Colonic mucosa (tissue), 4 donors: Measurements from ENCODE around the gene TOR2A. TPM values are rescaled to one million over a fixed set of nuclear protein-coding genes. Genes with fewer than 3 reads are reported as not detected.
"Not testable (repeated sequence)": the region's sequence is repeated elsewhere in the genome, so short reads cannot be mapped to it uniquely, and the experiment has no call there.

Source experiments
- DNase-seq: peaks from one replicate; pipeline ENCODE4 v3.0.0-alpha.2; 2020
- H3K27ac ChIP-seq: fragments of 200-600 bp; one replicate; pipeline ENCODE4 v1.8.0; 2021
- H3K27me3 ChIP-seq: fragments of 200-600 bp; one replicate; pipeline ENCODE4 v1.8.0; 2021
- H3K36me3 ChIP-seq: fragments of 200-600 bp; one replicate; pipeline ENCODE4 v1.8.0; 2021
- H3K4me1 ChIP-seq: fragments of 200-600 bp; one replicate; pipeline ENCODE4 v1.8.0; 2021; ENCODE audit warnings: mild to moderate bottlenecking
- H3K4me3 ChIP-seq: fragments of 200-600 bp; one replicate; pipeline ENCODE4 v1.8.0; 2021
- H3K9ac ChIP-seq, 2 donors: one replicate each; pipeline ENCODE4 v1.7.0; 2013; ENCODE audit warnings: control low read depth in 2 of 2, low read depth in 2 of 2, low read length in 2 of 2
- H3K9me3 ChIP-seq: fragments of 200-600 bp; one replicate; pipeline ENCODE4 v1.8.0; 2021
- intact Hi-C: fragments of 100-400 bp; cut with DNase I; formaldehyde crosslinking; loops from one replicate; pipeline ENCODE4 v1.14.1; 2022
- total RNA-seq, 2 donors: library from RNA; stranded (reverse); fragmentation: NEBNext Ultra II Directional in 1 of 2; extraction: Animal tissue kit (Norgen Biotek cat#: 25700) in 1 of 2; gene quantifications; one replicate each; pipeline ENCODE4 v1.2.1, GENCODE V29; 2021
- TF ChIP-seq, protein P1 (sequence below): fragments of 200-600 bp; IDR thresholded peaks from one replicate; pipeline ENCODE4 v1.8.0; 2022; ENCODE audit warnings: antibody characterized with exemption, mild to moderate bottlenecking
- donor health status: healthy.
- donor health status: DM: no; HTN: no; CAD: no.
- donor health status: DM: no; HTN: no; CAD: no.

The TOR2A gene
- total RNA-seq, 2 donors from 2014 or later = 25.8 to 29.8 TPM

GRCh38 chr9:127761491-127761956 is 26.4 kb upstream of the TOR2A start:
- Histone ChIP-seq H3K36me3 (no peaks in the 10 kb centered on the region), H3K9ac (no peak overlapping the region), H3K4me1 (no peaks in the 10 kb centered on the region), H3K4me3 (no peak overlapping the region), H3K27me3 (no peaks in the 10 kb centered on the region), H3K9me3 (no peaks in the 10 kb centered on the region), H3K27ac (no peak overlapping the region)
- intact Hi-C loops = no loop called here
- DNase-seq = no peak
- TF ChIP-seq, protein P1, sequence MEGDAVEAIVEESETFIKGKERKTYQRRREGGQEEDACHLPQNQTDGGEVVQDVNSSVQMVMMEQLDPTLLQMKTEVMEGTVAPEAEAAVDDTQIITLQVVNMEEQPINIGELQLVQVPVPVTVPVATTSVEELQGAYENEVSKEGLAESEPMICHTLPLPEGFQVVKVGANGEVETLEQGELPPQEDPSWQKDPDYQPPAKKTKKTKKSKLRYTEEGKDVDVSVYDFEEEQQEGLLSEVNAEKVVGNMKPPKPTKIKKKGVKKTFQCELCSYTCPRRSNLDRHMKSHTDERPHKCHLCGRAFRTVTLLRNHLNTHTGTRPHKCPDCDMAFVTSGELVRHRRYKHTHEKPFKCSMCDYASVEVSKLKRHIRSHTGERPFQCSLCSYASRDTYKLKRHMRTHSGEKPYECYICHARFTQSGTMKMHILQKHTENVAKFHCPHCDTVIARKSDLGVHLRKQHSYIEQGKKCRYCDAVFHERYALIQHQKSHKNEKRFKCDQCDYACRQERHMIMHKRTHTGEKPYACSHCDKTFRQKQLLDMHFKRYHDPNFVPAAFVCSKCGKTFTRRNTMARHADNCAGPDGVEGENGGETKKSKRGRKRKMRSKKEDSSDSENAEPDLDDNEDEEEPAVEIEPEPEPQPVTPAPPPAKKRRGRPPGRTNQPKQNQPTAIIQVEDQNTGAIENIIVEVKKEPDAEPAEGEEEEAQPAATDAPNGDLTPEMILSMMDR = no peak

GRCh38 chr9:127761061-127761460 is 26.0 kb upstream of the TOR2A start:
- no peak for DNase-seq
- no peaks in the 10 kb centered on the region for H3K36me3 ChIP-seq
- no peak overlapping the region for H3K4me3 ChIP-seq
- H3K4me1 ChIP-seq = no peaks in the 10 kb centered on the region
- no peaks in the 10 kb centered on the region for H3K27me3 ChIP-seq
- H3K27ac ChIP-seq = no peak overlapping the region
- H3K9ac ChIP-seq = no peak overlapping the region
- no peaks in the 10 kb centered on the region for H3K9me3 ChIP-seq
- intact Hi-C loops = no loop called here
- TF ChIP-seq, protein P1 = no peak

DNA sequence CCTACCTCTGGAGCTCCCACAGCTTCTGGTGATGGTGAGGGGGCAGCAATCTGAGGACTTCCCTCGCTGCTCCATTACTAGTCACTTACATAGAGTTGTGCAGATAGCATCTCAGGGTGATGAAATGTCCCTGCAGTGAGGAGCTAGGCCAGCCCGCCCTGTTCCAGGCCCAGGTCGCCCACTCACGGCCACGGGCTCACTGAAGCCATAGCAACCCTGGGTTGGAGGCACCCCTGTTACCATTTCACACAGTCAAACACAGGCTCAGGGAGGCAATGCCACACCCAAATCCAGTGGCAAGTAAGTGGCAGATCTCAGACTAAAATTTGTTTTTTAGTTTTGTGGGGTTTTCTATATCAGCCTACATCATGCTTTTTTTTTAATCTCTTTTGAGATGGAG is 23.7 kb upstream of the TOR2A start:
- no peak overlapping the region for H3K27ac ChIP-seq
- H3K9ac ChIP-seq = no peak overlapping the region
- H3K27me3 ChIP-seq = peaks cover 18% of the 10 kb centered on the region
- TF ChIP-seq, protein P1 = no peak
- H3K36me3 ChIP-seq = no peaks in the 10 kb centered on the region
- no peaks in the 10 kb centered on the region for H3K9me3 ChIP-seq
- intact Hi-C loops = no loop called here
- H3K4me1 ChIP-seq = no peaks in the 10 kb centered on the region
- H3K4me3 ChIP-seq = no peak overlapping the region
- DNase-seq = no peak

- H3K9me3 ChIP-seq, H3K27ac ChIP-seq, H3K4me3 ChIP-seq, intact Hi-C loops, DNase-seq, H3K9ac ChIP-seq, H3K4me1 ChIP-seq, H3K36me3 ChIP-seq: not testable (repeated sequence)
- H3K27me3 ChIP-seq = peaks cover 25% of the 10 kb centered on the region
These were observed 21.7 kb upstream of the TOR2A start for GRCh38 chr9:127756776-127757175.

GRCh38 chr9:127756233-127756632 is 21.1 kb upstream of the TOR2A start:
- Histone ChIP-seq H3K36me3 (no peaks in the 10 kb centered on the region), H3K4me1 (no peaks in the 10 kb centered on the region), H3K27ac (no peak overlapping the region), H3K27me3 (peaks cover 25% of the 10 kb centered on the region), H3K9me3 (no peaks in the 10 kb centered on the region), H3K9ac (no peak overlapping the region), H3K4me3 (no peak overlapping the region)
- no peak for DNase-seq
- intact Hi-C loops = no loop called here
- TF ChIP-seq, protein P1 = no peak

DNA sequence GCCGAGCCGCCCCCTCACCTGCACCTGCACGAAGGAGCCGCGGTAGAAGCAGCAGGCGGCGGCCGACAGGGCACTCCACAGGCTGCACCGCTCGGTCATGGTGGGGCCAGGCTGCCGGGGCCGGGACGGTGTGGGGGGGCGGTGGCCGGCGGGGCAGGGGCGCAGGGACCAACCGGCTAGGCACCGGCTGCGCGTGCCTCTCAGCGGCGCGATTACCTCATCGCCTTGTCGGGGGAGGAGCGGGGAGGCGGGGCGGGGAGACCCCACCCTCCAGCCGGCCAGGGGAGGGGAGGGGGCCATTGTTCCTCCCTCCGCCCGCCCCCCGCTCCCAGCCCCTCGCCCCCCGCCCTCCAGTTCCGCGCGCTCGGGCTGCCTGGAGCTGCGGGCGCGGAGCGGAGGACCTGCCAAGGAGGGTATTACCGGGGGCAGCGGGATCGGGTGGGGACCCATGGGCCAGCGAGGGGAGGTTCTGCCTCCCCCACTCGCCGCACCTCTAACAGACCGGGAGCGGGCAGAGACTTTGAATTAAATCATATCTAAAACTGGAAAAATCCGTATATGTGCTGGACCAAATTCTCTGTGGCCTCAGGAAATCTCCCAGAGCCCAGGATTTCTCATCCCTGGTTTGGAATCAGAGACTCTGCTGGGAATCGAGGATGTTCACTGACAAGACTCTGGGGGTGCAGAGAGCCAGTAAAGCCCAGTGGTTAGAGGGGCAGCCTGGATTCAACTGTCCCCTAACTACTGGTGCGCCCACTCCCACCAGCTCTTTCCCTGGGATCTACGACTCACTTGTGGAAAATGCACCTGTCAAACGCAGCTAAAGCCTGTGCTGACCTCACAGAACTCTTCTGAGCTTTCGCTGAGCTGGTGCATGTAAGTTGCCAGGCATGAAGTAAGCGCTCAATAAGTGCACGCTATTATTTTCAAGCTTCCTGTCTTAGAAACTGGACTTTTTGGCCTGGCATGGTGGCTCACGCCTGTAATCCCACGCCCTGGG is 20.3 kb upstream of the TOR2A start:
- TF ChIP-seq, protein P1 = no peak
- Histone ChIP-seq H3K4me3 (no peak overlapping the region), H3K9me3 (no peaks in the 10 kb centered on the region), H3K27ac (no peak overlapping the region), H3K36me3 (no peaks in the 10 kb centered on the region), H3K9ac (no peak overlapping the region), H3K4me1 (no peaks in the 10 kb centered on the region), H3K27me3 (peaks cover 25% of the 10 kb centered on the region)
- no peak for DNase-seq
- intact Hi-C loops = no loop called here
